OCI-LY1 (cell line): ENCODE data around the gene NMRK1.

Experiments
- CTCF ChIP-seq: fragments of 200-600 bp; sonication (generic), shearing (Covaris generic); IDR thresholded peaks from 2 replicates; pipeline ENCODE4 v1.5.1; 2017; ENCODE audit warnings: mild to moderate bottlenecking, antibody characterized with exemption, low read length, moderate library complexity, mixed read lengths
- EZH2 ChIP-seq: fragments of 200-600 bp; sonication (generic), shearing (Covaris generic); IDR thresholded peaks from 2 replicates; pipeline ENCODE4 v1.8.0; 2017; ENCODE audit warnings: borderline replicate concordance, mixed run types, mild to moderate bottlenecking, antibody characterized with exemption, low read length, moderate library complexity, mixed read lengths

- TF ChIP-seq CTCF: no peak
- TF ChIP-seq EZH2: no peak
Observed at GRCh38 chr9:75134495-75134894, 46.5 kb upstream of the NMRK1 start.
